ENCODE results near the gene EPHB2.
A peak's percentile ranks its signal among the peaks of the same experiment; 100 is the strongest.
"Not testable (repeated sequence)": the region's sequence is repeated elsewhere in the genome, so short reads cannot be mapped to it uniquely, and the experiment has no call there.

EPHB2 gene

DNA sequence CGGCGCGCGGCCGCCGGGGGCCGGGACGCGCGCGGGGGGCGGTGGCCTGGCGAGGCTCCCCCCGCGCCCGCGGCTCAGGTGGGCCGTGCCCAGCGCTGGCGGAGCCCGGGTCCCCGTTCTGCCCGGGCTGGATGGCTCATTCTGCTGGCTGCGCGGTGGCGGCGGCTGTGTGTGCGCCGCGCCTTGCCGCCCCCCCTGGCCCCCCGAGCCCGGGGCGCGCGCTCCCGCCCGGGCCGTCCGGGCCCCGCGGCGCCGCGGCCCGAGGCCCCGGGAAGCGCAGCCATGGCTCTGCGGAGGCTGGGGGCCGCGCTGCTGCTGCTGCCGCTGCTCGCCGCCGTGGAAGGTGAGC is at the start of gene EPHB2:
Gene EPHB2 (plus strand): TSS at position 139 of the 349 bp plus-strand sequence. CDS start 144 bp downstream, at position 283.
- DNase-seq: no peak

- no peak for DNase-seq
These were observed 48.8 kb upstream of the EPHB2 start for GRCh38 chr1:22661880-22662279.

GRCh38 chr1:22662318-22662717 is 48.3 kb upstream of the EPHB2 start:
- DNase-seq: peak; percentile 43

DNA sequence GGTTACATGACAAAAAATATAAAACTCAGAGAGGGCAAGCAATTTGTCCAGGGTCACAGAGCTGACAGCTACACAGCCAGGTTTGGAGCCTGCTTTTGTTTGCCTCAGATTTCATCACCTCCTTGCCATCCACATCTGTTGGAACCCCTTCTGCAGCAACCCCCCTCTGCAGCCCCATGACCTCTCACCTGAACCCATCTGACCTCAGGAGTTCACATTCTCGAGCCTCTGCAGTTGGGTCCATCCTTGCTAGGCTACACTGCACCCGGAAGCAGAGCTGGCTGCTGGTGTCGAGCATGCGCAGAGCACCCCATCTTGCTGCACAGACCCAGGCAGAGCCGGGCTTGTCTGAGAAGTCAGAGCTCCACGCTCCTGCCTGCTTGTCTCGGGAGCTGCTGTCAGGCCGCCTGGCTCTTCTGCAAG is 47.6 kb upstream of the EPHB2 start:
- DNase-seq: no peak

DNA sequence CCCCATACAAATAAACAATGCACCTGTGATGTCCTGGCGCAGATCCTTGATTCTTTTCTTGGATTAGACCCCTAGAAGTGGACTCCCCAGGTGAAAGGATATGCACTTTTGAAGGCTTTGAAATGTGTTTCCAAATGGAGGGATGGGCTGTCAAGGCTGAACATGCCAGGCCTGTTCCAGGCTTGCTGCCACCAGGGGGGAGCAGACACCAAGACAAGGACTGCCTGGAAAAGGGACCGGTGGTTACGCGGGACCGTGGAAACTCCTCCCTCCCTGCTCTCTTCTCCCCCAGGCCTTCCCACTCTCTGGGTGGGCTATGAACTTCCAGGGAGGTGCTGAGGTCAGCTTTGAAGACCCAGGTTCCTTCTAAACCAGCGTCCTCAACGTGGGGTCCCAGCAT is 44.9 kb upstream of the EPHB2 start:
- no peak for DNase-seq

DNA sequence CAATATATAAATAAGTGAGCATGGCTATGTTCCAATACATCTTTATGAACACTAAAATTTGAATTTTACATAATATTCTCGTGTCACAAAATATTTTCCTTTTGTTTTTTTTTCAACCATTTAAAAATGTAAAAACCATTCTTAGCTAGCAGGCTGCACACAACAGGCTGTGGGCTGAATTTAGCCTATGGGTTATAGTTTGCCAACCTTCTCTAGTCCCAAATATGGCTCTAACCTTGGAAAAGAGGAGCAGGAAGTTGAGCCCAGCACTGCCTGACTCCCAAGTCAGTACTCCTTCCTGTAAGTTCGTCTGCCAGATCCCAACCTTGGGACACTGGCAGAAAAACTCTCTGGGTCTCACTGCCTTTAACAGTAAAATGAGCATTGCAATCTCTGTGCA is 44.2 kb upstream of the EPHB2 start:
- DNase-seq: no peak

GRCh38 chr1:22668840-22669239 is 41.8 kb upstream of the EPHB2 start:
- not testable (repeated sequence) for DNase-seq

- DNase-seq: no peak
These were observed 40.2 kb upstream of the EPHB2 start for GRCh38 chr1:22670352-22670975.

- DNase-seq: no peak
These were observed 38.6 kb upstream of the EPHB2 start for GRCh38 chr1:22671999-22672398.

GRCh38 chr1:22673486-22674409 is 36.9 kb upstream of the EPHB2 start:
- no peak for DNase-seq

GRCh38 chr1:22674410-22674749 is 36.3 kb upstream of the EPHB2 start:
- no peak for DNase-seq

- not testable (repeated sequence) for DNase-seq
These were observed 34.5 kb upstream of the EPHB2 start for GRCh38 chr1:22676151-22676550.

DNA sequence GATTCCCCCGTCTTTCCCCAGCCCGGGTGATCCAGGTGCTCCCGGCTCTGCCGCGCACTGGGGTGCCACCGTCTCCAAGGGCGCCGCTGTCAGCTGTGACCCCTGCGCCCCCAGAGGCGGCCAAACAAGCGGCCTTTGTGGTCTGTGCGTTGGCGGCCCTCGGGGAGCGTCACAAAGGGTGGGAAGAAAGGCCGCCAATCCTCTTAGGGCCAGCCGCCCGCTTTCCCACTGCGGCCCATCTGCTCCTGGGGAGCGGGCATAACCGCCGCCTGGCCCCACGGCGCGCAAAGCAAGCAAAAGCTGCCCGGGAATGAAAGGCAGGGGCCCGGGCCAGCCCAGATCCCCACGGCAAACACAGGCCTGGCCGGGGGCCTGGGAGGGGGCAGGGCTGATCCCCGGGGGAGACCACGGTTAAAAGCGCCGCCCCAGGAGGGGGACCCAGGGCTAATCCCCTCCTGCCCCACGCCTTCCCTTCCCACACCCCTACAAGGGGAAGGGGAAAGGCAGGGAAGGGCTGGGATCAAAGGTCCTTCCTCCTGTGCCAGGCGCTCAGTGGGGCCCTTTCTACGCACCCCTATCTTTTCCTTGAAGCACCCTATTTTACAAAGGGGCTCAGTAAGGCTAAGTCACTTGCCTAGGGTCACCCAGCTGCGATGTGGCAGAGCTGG is 33.6 kb upstream of the EPHB2 start:
- no peak for DNase-seq

GRCh38 chr1:22677931-22678896 is 32.4 kb upstream of the EPHB2 start:
- DNase-seq: no peak

- DNase-seq: no peak
These were observed 29.9 kb upstream of the EPHB2 start for GRCh38 chr1:22680726-22681125.

GRCh38 chr1:22681556-22682276 is 28.9 kb upstream of the EPHB2 start:
- no peak for DNase-seq

DNA sequence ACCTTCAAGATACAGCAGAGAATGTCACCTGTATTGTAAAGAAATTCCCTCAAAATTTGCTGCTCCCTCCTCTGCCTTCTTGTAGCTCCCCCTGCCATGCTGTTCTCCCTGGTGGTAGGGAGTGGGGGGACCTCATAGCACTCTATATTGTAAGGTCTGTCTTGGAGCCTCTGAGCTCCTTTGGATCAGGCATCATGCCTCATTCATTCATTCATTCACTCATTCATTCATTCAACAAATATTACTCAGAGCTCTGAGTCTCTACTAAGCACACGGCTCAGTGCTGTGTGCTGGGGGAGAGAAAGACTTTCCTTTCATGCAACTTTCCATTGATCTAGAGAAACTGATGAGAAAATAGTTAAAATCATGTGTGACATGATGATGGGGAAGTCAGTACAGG is 27.1 kb upstream of the EPHB2 start:
- no peak for DNase-seq

DNA sequence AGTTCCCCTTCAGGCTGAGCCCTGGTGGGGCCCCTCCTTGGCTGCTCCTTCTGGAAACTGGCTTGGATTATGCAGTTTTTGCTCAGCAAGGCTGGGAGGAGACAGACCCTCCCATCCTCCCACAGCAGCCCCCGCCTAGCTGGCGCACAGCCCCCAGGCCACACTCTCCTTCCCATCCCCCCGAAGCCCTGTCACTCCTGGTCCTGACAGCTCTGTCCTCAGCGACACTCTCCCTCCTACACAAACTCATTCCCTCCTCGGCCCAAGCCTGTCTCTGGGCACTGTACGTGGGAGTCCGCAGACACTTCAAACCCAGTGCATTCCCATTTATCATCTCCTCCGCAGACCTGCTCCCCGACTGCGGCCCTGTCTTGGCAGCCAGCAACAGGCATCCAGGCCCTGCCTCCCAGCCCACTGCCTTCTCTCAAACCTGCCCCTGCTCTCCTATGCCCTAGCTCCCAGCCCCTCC is 25.0 kb upstream of the EPHB2 start:
- DNase-seq: no peak

DNA sequence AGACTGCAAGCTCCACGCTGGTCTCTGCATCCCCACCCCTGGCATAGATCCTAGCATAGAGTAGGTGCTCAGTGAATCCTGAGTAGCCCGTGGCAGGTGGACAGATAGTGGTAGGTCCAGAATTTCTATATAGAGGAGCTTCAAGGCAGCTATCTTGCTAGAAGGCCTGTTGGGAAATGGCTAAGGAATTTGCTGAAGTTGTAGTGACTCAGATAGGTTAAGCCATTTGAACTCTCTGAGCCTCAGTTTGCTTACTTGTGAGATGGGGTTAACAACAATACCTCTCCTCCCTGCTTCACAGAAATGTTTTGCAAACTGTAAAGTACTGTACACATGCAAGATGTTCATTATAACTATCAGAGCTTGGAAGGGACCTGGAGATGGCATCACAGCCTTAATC is 23.4 kb upstream of the EPHB2 start:
- no peak for DNase-seq

- no peak for DNase-seq
These were observed 22.2 kb upstream of the EPHB2 start for GRCh38 chr1:22688466-22688865.

- DNase-seq: peak; percentile 14
These were observed 21.1 kb upstream of the EPHB2 start for GRCh38 chr1:22689505-22689904.

Data from NCI-H510A (cell line).